ENCODE data around the gene IDI1.

GRCh38 chr10:994836-995558, 53.9 kb downstream of the IDI1 start:
- no peak for TF ChIP-seq EGR1 (IDR thresholded peaks at IDR 0.05)
- no peak for TF ChIP-seq TAF1 (IDR thresholded peaks at IDR 0.05; ENCODE audit: low read depth)
- TF ChIP-seq CEBPB (IDR thresholded peaks at IDR 0.05), result no peak
- no peak for TF ChIP-seq EP300 (IDR thresholded peaks at IDR 0.05; ENCODE audit: borderline replicate concordance)
- TF ChIP-seq TCF12 (IDR thresholded peaks at IDR 0.05; ENCODE audit: low read depth), result no peak
- TF ChIP-seq FOXM1 (IDR thresholded peaks at IDR 0.05; ENCODE audit: borderline replicate concordance, low read depth), result no peak
- TF ChIP-seq USF1 (IDR thresholded peaks at IDR 0.05), result no peak
- no peak for TF ChIP-seq RAD21 (IDR thresholded peaks at IDR 0.05; ENCODE audit: low read depth)
